Neural progenitor cell (in vitro differentiated cells): ENCODE results near the gene FGD2. TPM values are rescaled to one million over a fixed set of nuclear protein-coding genes. Genes with fewer than 3 reads are reported as not detected.

Source experiments
- DNase-seq: peaks from one replicate; pipeline ENCODE4 v3.0.0-alpha.2; 2016; ENCODE audit warnings: low spot score
- H2AFZ ChIP-seq: fragments of 200-600 bp; sonication (generic); replicated peaks from 2 replicates; pipeline ENCODE4 v1.6.1; 2016; ENCODE audit warnings: antibody characterized with exemption
- H3F3A ChIP-seq: fragments of 200-600 bp; sonication (generic); 2 replicates; pipeline ENCODE4 v1.6.1; 2016; ENCODE audit warnings: antibody characterized with exemption, low read depth
- H3K27ac ChIP-seq: fragments of 200-600 bp; sonication (generic); 2 replicates; pipeline ENCODE4 v1.5.1; 2016; ENCODE audit warnings: mild to moderate bottlenecking
- H3K27me3 ChIP-seq: fragments of 200-600 bp; sonication (generic); 2 replicates; pipeline ENCODE4 v1.6.1; 2016; ENCODE audit warnings: mild to moderate bottlenecking, moderate library complexity
- H3K36me3 ChIP-seq: fragments of 200-600 bp; sonication (generic); 2 replicates; pipeline ENCODE4 v1.5.1; 2016
- H3K4me1 ChIP-seq: fragments of 200-600 bp; sonication (generic); 2 replicates; pipeline ENCODE4 v1.6.1; 2016; ENCODE audit warnings: mixed run types
- H3K4me2 ChIP-seq: fragments of 200-600 bp; sonication (generic); 2 replicates; pipeline ENCODE4 v1.6.1; 2016
- H3K4me3 ChIP-seq: fragments of 200-600 bp; sonication (generic); 2 replicates; pipeline ENCODE4 v1.5.1; 2016
- H3K79me2 ChIP-seq: fragments of 200-600 bp; sonication (generic); 2 replicates; pipeline ENCODE4 v1.6.1; 2016; ENCODE audit warnings: low read depth
- H3K9ac ChIP-seq: fragments of 200-600 bp; sonication (generic); 2 replicates; pipeline ENCODE4 v1.6.1; 2016
- H3K9me3 ChIP-seq: fragments of 200-600 bp; sonication (generic); 2 replicates; pipeline ENCODE4 v1.5.1; 2016; ENCODE audit warnings: low read depth
- H4K20me1 ChIP-seq: fragments of 200-600 bp; sonication (generic); 2 replicates; pipeline ENCODE4 v1.6.1; 2016; ENCODE audit warnings: low read depth
- H3K27ac Mint-ChIP-seq: 3 replicates; pipeline ENCODE4 v1.8.0; 2021; ENCODE audit warnings: mixed read lengths
- H3K27me3 Mint-ChIP-seq: 2 replicates; pipeline ENCODE4 v1.8.0; 2022; ENCODE audit warnings: low read depth, mild to moderate bottlenecking, inconsistent platforms, moderate library complexity, mixed read lengths; ENCODE audit not compliant: insufficient read depth
- H3K36me3 Mint-ChIP-seq: 3 replicates; pipeline ENCODE4 v1.8.0; 2021; ENCODE audit warnings: mixed read lengths
- H3K4me1 Mint-ChIP-seq: 3 replicates; pipeline ENCODE4 v1.8.0; 2021; ENCODE audit warnings: mixed read lengths
- H3K4me3 Mint-ChIP-seq: 3 replicates; pipeline ENCODE4 v1.8.0; 2021; ENCODE audit warnings: mild to moderate bottlenecking, moderate library complexity, mixed read lengths
- H3K9me3 Mint-ChIP-seq: 3 replicates; pipeline ENCODE4 v1.8.0; 2020; ENCODE audit warnings: mixed read lengths
- CTCF ChIP-seq: fragments of 200-600 bp; sonication (generic); IDR thresholded peaks from 2 replicates; pipeline ENCODE4 v1.5.1; 2017; ENCODE audit warnings: antibody characterized with exemption, mild to moderate bottlenecking
- EZH2 ChIP-seq: fragments of 200-600 bp; sonication (generic); IDR thresholded peaks from 2 replicates; pipeline ENCODE4 v1.6.1; 2017; ENCODE audit warnings: antibody characterized with exemption, mild to moderate bottlenecking, moderate library complexity
- EZH2phosphoT487 ChIP-seq: fragments of 200-600 bp; sonication (generic); IDR thresholded peaks from 2 replicates; pipeline ENCODE4 v1.6.1; 2017; ENCODE audit warnings: antibody characterized with exemption
- total RNA-seq: library from RNA; depleted of rRNA; stranded (reverse); fragments of >200 nt; gene quantifications from 2 replicates; pipeline ENCODE4 v1.2.3, GENCODE V29; 2015; ENCODE audit warnings: low replicate concordance

Gene FGD2
- total RNA-seq: 0.06 and 0.12 TPM in 2 replicates

- no peaks in the 10 kb centered on the region for H4K20me1 ChIP-seq
Measured at GRCh38 chr6:37005061-37005810, at the start of gene FGD2. Gene FGD2, plus strand, starts transcription at chr6:37005655. Its CDS starts 163 bp downstream, at chr6:37005818.

GRCh38 chr6:36955671-36956445 lies 49.6 kb upstream of the FGD2 start:
- H3K4me2 ChIP-seq: no peak overlapping the region
- H3K27ac ChIP-seq: no peak overlapping the region
- H3K9me3 ChIP-seq: no peaks in the 10 kb centered on the region
- no peaks in the 10 kb centered on the region for H3F3A ChIP-seq
- no peak overlapping the region for H2AFZ ChIP-seq
- no peaks in the 10 kb centered on the region for H4K20me1 ChIP-seq
- Mint-ChIP-seq H3K27me3 (peaks cover 6% of the 10 kb centered on the region), H3K9me3 (no peaks in the 10 kb centered on the region), H3K4me1 (peaks cover under 1% of the 10 kb centered on the region), H3K4me3 (no peak overlapping the region), H3K36me3 (no peaks in the 10 kb centered on the region), H3K27ac (no peak overlapping the region)
- H3K27me3 ChIP-seq: no peaks in the 10 kb centered on the region
- no peaks in the 10 kb centered on the region for H3K4me1 ChIP-seq
- no peak for DNase-seq
- H3K9ac ChIP-seq: no peak overlapping the region
- H3K4me3 ChIP-seq: no peak overlapping the region
- no peaks in the 10 kb centered on the region for H3K79me2 ChIP-seq
- TF ChIP-seq CTCF (no peak), EZH2 (no peak), EZH2phosphoT487 (no peak)
- no peaks in the 10 kb centered on the region for H3K36me3 ChIP-seq

More at GRCh38 chr6:37005061-37005810, at the start of gene FGD2:
- Mint-ChIP-seq H3K9me3 (no peaks in the 10 kb centered on the region), H3K27ac (no peak within 1 kb of the TSS), H3K4me1 (peaks cover 3% of the 10 kb centered on the region), H3K36me3 (no peaks in the 10 kb centered on the region), H3K4me3 (no peak within 1 kb of the TSS), H3K27me3 (peaks cover 5% of the 10 kb centered on the region)
- Histone ChIP-seq H3K27me3 (no peaks in the 10 kb centered on the region), H3K9ac (no peak within 1 kb of the TSS), H3F3A (no peaks in the 10 kb centered on the region), H3K4me1 (no peaks in the 10 kb centered on the region), H3K4me2 (no peak within 1 kb of the TSS), H3K4me3 (no peak within 1 kb of the TSS), H3K36me3 (no peaks in the 10 kb centered on the region), H3K9me3 (no peaks in the 10 kb centered on the region), H2AFZ (no peak within 1 kb of the TSS), H3K27ac (no peak within 1 kb of the TSS), H3K79me2 (no peaks in the 10 kb centered on the region)
- DNase-seq: no peak
- no peak for TF ChIP-seq EZH2
- no peak for TF ChIP-seq EZH2phosphoT487
- no peak for TF ChIP-seq CTCF

GRCh38 chr6:36956446-36956820 lies 49.0 kb upstream of the FGD2 start:
- Mint-ChIP-seq H3K4me3 (no peak overlapping the region), H3K27me3 (peaks cover 7% of the 10 kb centered on the region), H3K27ac (no peak overlapping the region), H3K9me3 (no peaks in the 10 kb centered on the region), H3K4me1 (peaks cover 6% of the 10 kb centered on the region), H3K36me3 (no peaks in the 10 kb centered on the region)
- Histone ChIP-seq H4K20me1 (no peaks in the 10 kb centered on the region), H3K9me3 (no peaks in the 10 kb centered on the region), H3K36me3 (no peaks in the 10 kb centered on the region), H3K27me3 (no peaks in the 10 kb centered on the region), H3K4me3 (no peak overlapping the region), H3K79me2 (no peaks in the 10 kb centered on the region), H3K9ac (no peak overlapping the region), H3F3A (no peaks in the 10 kb centered on the region), H3K27ac (no peak overlapping the region), H2AFZ (no peak overlapping the region), H3K4me2 (no peak overlapping the region), H3K4me1 (no peaks in the 10 kb centered on the region)
- no peak for DNase-seq
- TF ChIP-seq EZH2phosphoT487 (no peak), CTCF (no peak), EZH2 (no peak)
